ENCODE measurements around the gene PSMB7.

The PSMB7 gene

DNA sequence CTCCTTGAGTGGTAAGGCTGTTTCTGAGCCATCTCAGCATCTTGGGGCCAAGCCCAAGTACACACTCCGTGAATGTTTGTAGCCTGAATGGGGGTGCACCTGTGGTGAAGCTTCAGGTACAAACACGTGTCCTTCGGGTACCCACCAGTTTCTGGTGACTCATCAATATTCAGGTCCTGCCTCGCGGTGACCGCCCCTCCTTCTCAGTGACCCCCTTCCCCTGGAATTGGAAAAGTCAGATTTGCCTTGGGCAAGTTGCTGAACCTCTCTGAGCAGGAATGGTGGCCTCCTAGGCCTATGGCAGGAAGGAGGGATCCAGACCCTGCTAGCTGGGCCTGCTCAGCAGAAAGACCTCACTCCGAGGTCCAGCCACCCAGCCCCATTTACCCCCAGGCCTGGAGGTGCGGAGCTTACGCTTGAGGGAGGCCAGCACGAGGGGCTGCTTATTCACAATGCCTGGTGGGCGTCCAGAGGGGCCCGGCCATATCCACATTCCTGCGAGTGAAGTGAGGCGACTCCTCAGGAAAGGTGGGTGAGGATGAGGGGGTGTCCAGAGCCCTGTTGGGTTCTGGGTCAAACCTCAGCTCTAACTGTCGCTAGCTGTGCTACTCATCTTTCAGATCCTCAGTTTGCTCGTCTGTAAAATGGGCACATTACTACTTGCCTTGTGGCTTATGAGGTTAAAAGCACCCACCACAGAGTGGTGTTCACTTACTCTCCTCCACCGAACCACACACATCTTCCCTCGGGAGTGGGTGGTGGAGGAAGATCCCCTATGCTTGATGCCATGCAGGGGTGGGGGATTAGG, 42.0 kb upstream of the PSMB7 start:
- TF ChIP-seq EP300 (IDR thresholded peaks at IDR 0.05; ENCODE audit: borderline replicate concordance): no peak
- TF ChIP-seq ZBTB7A (IDR thresholded peaks at IDR 0.05; ENCODE audit: low read depth): no peak
- no peak for TF ChIP-seq NFIC (IDR thresholded peaks at IDR 0.05)
- TF ChIP-seq TEAD4 (IDR thresholded peaks at IDR 0.05): no peak
- no peak for TF ChIP-seq CEBPB (IDR thresholded peaks at IDR 0.05)
- no peak for TF ChIP-seq CREB1 (IDR thresholded peaks at IDR 0.05; ENCODE audit: low read depth)
- TF ChIP-seq EGR1 (IDR thresholded peaks at IDR 0.05): no peak
- TF ChIP-seq, protein P1, sequence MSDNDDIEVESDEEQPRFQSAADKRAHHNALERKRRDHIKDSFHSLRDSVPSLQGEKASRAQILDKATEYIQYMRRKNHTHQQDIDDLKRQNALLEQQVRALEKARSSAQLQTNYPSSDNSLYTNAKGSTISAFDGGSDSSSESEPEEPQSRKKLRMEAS (IDR thresholded peaks at IDR 0.05): no peak
- TF ChIP-seq, protein P2, sequence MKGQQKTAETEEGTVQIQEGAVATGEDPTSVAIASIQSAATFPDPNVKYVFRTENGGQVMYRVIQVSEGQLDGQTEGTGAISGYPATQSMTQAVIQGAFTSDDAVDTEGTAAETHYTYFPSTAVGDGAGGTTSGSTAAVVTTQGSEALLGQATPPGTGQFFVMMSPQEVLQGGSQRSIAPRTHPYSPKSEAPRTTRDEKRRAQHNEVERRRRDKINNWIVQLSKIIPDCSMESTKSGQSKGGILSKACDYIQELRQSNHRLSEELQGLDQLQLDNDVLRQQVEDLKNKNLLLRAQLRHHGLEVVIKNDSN (IDR thresholded peaks at IDR 0.05): no peak
- TF ChIP-seq TAF1 (IDR thresholded peaks at IDR 0.05; ENCODE audit: low read depth): no peak
- TF ChIP-seq, protein P3, sequence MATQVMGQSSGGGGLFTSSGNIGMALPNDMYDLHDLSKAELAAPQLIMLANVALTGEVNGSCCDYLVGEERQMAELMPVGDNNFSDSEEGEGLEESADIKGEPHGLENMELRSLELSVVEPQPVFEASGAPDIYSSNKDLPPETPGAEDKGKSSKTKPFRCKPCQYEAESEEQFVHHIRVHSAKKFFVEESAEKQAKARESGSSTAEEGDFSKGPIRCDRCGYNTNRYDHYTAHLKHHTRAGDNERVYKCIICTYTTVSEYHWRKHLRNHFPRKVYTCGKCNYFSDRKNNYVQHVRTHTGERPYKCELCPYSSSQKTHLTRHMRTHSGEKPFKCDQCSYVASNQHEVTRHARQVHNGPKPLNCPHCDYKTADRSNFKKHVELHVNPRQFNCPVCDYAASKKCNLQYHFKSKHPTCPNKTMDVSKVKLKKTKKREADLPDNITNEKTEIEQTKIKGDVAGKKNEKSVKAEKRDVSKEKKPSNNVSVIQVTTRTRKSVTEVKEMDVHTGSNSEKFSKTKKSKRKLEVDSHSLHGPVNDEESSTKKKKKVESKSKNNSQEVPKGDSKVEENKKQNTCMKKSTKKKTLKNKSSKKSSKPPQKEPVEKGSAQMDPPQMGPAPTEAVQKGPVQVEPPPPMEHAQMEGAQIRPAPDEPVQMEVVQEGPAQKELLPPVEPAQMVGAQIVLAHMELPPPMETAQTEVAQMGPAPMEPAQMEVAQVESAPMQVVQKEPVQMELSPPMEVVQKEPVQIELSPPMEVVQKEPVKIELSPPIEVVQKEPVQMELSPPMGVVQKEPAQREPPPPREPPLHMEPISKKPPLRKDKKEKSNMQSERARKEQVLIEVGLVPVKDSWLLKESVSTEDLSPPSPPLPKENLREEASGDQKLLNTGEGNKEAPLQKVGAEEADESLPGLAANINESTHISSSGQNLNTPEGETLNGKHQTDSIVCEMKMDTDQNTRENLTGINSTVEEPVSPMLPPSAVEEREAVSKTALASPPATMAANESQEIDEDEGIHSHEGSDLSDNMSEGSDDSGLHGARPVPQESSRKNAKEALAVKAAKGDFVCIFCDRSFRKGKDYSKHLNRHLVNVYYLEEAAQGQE (IDR thresholded peaks at IDR 0.05; ENCODE audit: low read depth): no peak

DNA sequence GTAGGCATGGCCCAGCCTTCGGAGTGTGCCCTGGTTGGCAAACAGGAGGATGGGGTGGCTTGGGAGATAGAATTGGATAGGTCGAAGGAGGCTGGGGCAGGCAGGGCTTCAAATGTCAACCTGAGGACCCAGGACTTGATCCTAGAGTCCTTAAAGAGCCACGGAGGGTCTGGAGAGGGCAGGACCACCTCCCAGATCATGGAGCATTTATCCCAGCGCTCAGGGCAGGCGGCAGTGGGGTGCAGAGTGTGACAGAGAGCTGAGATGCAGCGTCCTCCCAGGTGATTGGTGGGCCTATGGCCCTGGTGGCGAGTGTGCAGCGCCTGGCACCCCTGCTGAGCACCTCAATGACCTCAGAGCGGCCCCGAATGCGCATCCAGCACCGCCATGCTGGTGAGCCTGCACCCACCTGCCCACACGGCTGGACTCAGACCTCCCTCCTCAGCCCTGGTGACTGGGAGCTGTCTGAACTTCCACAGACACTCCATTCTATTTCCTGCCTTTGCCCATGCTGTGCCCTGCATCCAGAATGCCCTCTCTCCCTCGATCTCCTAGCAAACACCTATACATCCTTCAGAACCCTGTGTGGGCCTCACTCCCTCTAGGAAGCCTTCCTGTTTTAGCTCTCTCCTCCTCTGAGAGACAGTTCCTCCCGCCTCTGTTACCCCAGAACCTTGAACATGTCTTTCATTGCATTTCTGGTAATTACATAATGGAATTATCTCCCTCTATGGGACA, 41.3 kb upstream of the PSMB7 start:
- TF ChIP-seq TAF1 (IDR thresholded peaks at IDR 0.05; ENCODE audit: low read depth): no peak
- no peak for TF ChIP-seq TEAD4 (IDR thresholded peaks at IDR 0.05)
- TF ChIP-seq FOXM1 (IDR thresholded peaks at IDR 0.05; ENCODE audit: borderline replicate concordance, low read depth): no peak
- TF ChIP-seq, protein P1 (IDR thresholded peaks at IDR 0.05): no peak
- no peak for TF ChIP-seq EGR1 (IDR thresholded peaks at IDR 0.05)
- TF ChIP-seq CEBPB (IDR thresholded peaks at IDR 0.05): no peak
- no peak for TF ChIP-seq EP300 (IDR thresholded peaks at IDR 0.05; ENCODE audit: borderline replicate concordance)
- TF ChIP-seq RAD21 (IDR thresholded peaks at IDR 0.05; ENCODE audit: low read depth): no peak
- no peak for TF ChIP-seq YY1 (IDR thresholded peaks at IDR 0.05; ENCODE audit: low read depth)
- TF ChIP-seq, protein P2 (IDR thresholded peaks at IDR 0.05): no peak
- no peak for TF ChIP-seq NFIC (IDR thresholded peaks at IDR 0.05)
- no peak for TF ChIP-seq CREB1 (IDR thresholded peaks at IDR 0.05; ENCODE audit: low read depth)
- no peak for TF ChIP-seq ZBTB7A (IDR thresholded peaks at IDR 0.05; ENCODE audit: low read depth)
- TF ChIP-seq TCF12 (IDR thresholded peaks at IDR 0.05; ENCODE audit: low read depth): no peak
- TF ChIP-seq, protein P3 (IDR thresholded peaks at IDR 0.05; ENCODE audit: low read depth): no peak

DNA sequence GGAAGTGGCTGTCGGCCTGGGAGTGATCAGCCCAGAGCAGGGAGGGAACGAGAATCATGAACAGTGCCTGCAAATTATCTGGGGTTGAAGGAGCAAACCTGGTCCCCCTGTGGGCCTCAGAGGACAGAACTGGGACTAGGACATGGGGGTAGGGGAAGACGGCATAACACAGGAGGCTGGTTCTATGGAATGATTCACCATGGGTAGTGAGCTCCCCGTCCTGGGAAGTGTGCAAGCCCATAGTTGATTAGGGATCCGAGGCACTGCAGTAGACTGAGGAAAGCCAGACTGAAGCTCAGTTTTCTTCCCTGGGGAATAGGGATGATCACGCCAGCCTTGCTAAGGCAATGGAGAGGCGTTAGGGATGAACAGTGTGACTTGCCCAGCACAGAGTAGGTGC, 40.6 kb upstream of the PSMB7 start:
- TF ChIP-seq CEBPB (IDR thresholded peaks at IDR 0.05) (no peak), EP300 (IDR thresholded peaks at IDR 0.05; ENCODE audit: borderline replicate concordance) (no peak), ZBTB7A (IDR thresholded peaks at IDR 0.05; ENCODE audit: low read depth) (no peak), TAF1 (IDR thresholded peaks at IDR 0.05; ENCODE audit: low read depth) (no peak), YY1 (IDR thresholded peaks at IDR 0.05; ENCODE audit: low read depth) (no peak), RAD21 (IDR thresholded peaks at IDR 0.05; ENCODE audit: low read depth) (no peak), NFIC (IDR thresholded peaks at IDR 0.05) (no peak), TEAD4 (IDR thresholded peaks at IDR 0.05) (no peak), TCF12 (IDR thresholded peaks at IDR 0.05; ENCODE audit: low read depth) (no peak), CREB1 (IDR thresholded peaks at IDR 0.05; ENCODE audit: low read depth) (no peak), EGR1 (IDR thresholded peaks at IDR 0.05) (no peak)
- TF ChIP-seq, protein P1 (IDR thresholded peaks at IDR 0.05): no peak
- TF ChIP-seq, protein P3 (IDR thresholded peaks at IDR 0.05; ENCODE audit: low read depth): no peak
